ENCODE results near the gene HECTD4. TPM values are rescaled to one million over a fixed set of nuclear protein-coding genes. Genes with fewer than 3 reads are reported as not detected.

Gene HECTD4
- total RNA-seq, 4 donors from 2014 or later, result 15.9 to 72.9 (median 45.2) TPM

GRCh38 chr12:112374166-112374740 lies 8.0 kb downstream of the HECTD4 start:
- H3K9me3 ChIP-seq, result no peaks in the 10 kb centered on the region
- no peaks in the 10 kb centered on the region for H3K27me3 ChIP-seq
- H3K4me1 ChIP-seq, result no peaks in the 10 kb centered on the region
- TF ChIP-seq POLR2A (IDR thresholded peaks at IDR 0.05) (no peak), CTCF (IDR thresholded peaks at IDR 0.05) (no peak)
- no peak overlapping the region for H3K27ac ChIP-seq
- DNase-seq, result no peak
- no peak overlapping the region for H3K4me3 ChIP-seq
- intact Hi-C loops (cut with DNase I; ENCODE audit: low total_unique reads), result no loop called here
- no peaks in the 10 kb centered on the region for H3K36me3 ChIP-seq

GRCh38 chr12:112370868-112371510 lies 11.2 kb downstream of the HECTD4 start:
- no peaks in the 10 kb centered on the region for H3K27me3 ChIP-seq
- TF ChIP-seq POLR2A (IDR thresholded peaks at IDR 0.05) (no peak), CTCF (IDR thresholded peaks at IDR 0.05) (no peak)
- no peaks in the 10 kb centered on the region for H3K9me3 ChIP-seq
- intact Hi-C loops (cut with DNase I; ENCODE audit: low total_unique reads), result no loop called here
- H3K4me3 ChIP-seq, result no peak overlapping the region
- H3K27ac ChIP-seq, result no peak overlapping the region
- H3K36me3 ChIP-seq, result no peaks in the 10 kb centered on the region
- H3K4me1 ChIP-seq, result no peaks in the 10 kb centered on the region
- DNase-seq, result no peak

- Histone ChIP-seq H3K27me3 (no peaks in the 10 kb centered on the region), H3K9me3 (no peaks in the 10 kb centered on the region), H3K27ac (no peak overlapping the region), H3K36me3 (no peaks in the 10 kb centered on the region), H3K4me1 (no peaks in the 10 kb centered on the region), H3K4me3 (no peak overlapping the region)
- TF ChIP-seq CTCF (IDR thresholded peaks at IDR 0.05) (no peak), POLR2A (IDR thresholded peaks at IDR 0.05) (no peak)
- no peak for DNase-seq
- intact Hi-C loops (cut with DNase I; ENCODE audit: low total_unique reads), result no loop called here
These were observed 12.0 kb downstream of the HECTD4 start for GRCh38 chr12:112370199-112370598.

GRCh38 chr12:112368856-112369255 lies 13.4 kb downstream of the HECTD4 start:
- no peak overlapping the region for H3K4me3 ChIP-seq
- H3K27ac ChIP-seq, result no peak overlapping the region
- no peak for TF ChIP-seq CTCF (IDR thresholded peaks at IDR 0.05)
- no peak for TF ChIP-seq POLR2A (IDR thresholded peaks at IDR 0.05)
- no peaks in the 10 kb centered on the region for H3K9me3 ChIP-seq
- H3K27me3 ChIP-seq, result no peaks in the 10 kb centered on the region
- no peak for DNase-seq
- intact Hi-C loops (cut with DNase I; ENCODE audit: low total_unique reads), result no loop called here
- no peaks in the 10 kb centered on the region for H3K4me1 ChIP-seq
- no peaks in the 10 kb centered on the region for H3K36me3 ChIP-seq

- Histone ChIP-seq H3K9me3 (no peaks in the 10 kb centered on the region), H3K36me3 (no peaks in the 10 kb centered on the region), H3K4me1 (no peaks in the 10 kb centered on the region), H3K27me3 (no peaks in the 10 kb centered on the region), H3K27ac (no peak overlapping the region), H3K4me3 (no peak overlapping the region)
- no peak for DNase-seq
- no peak for TF ChIP-seq CTCF (IDR thresholded peaks at IDR 0.05)
- TF ChIP-seq POLR2A (IDR thresholded peaks at IDR 0.05), result no peak
- intact Hi-C loops (cut with DNase I; ENCODE audit: low total_unique reads), result no loop called here
These were observed 14.3 kb downstream of the HECTD4 start for GRCh38 chr12:112367965-112368364.
